GM23338 (cell line): ENCODE data around the gene TIMM10. TPM values are rescaled to one million over a fixed set of nuclear protein-coding genes. Genes with fewer than 3 reads are reported as not detected.

Experiments used
- ATAC-seq: fragments of 200-7000 bp; cut with Tn5 transposase; 3 replicates; pipeline ENCODE4 v1.9.1; 2020
- DNase-seq: peaks from one replicate; pipeline ENCODE4 v3.0.0-alpha.2; 2015; ENCODE audit warnings: low spot score
- H2AFZ ChIP-seq: fragments of 200-600 bp; sonication (generic); 2 replicates; pipeline ENCODE4 v1.8.0; 2016; ENCODE audit warnings: antibody characterized with exemption, mild to moderate bottlenecking, moderate library complexity
- H3F3A ChIP-seq: fragments of 200-600 bp; sonication (generic); replicated peaks from 2 replicates; pipeline ENCODE4 v1.8.0; 2017; ENCODE audit warnings: antibody characterized with exemption, mixed run types, low read depth
- H3K27ac ChIP-seq: fragments of 200-600 bp; sonication (generic); 2 replicates; pipeline ENCODE4 v1.6.1; 2016; ENCODE audit warnings: low read depth
- H3K27me3 ChIP-seq: fragments of 200-600 bp; sonication (generic); 2 replicates; pipeline ENCODE4 v1.8.0; 2016; ENCODE audit warnings: mild to moderate bottlenecking, mixed run types, moderate library complexity; ENCODE audit not compliant: insufficient read depth
- H3K36me3 ChIP-seq: fragments of 200-600 bp; sonication (generic); 2 replicates; pipeline ENCODE4 v1.8.0; 2016; ENCODE audit warnings: mild to moderate bottlenecking; ENCODE audit not compliant: insufficient read depth
- H3K4me1 ChIP-seq: fragments of 200-600 bp; sonication (generic); 2 replicates; pipeline ENCODE4 v1.8.0; 2016; ENCODE audit warnings: mild to moderate bottlenecking, moderate library complexity; ENCODE audit not compliant: insufficient read depth
- H3K4me2 ChIP-seq: fragments of 200-600 bp; sonication (generic); 2 replicates; pipeline ENCODE4 v1.7.1; 2017; ENCODE audit warnings: mixed run types
- H3K4me3 ChIP-seq: fragments of 200-600 bp; sonication (generic); 2 replicates; pipeline ENCODE4 v1.6.1; 2016; ENCODE audit warnings: mixed run types
- H3K79me2 ChIP-seq: fragments of 200-600 bp; sonication (generic); replicated peaks from 2 replicates; pipeline ENCODE4 v1.8.0; 2017; ENCODE audit warnings: mild to moderate bottlenecking; ENCODE audit not compliant: insufficient read depth
- H3K9me2 ChIP-seq: fragments of 200-600 bp; sonication (generic); 2 replicates; pipeline ENCODE4 v1.8.0; 2017; ENCODE audit not compliant: insufficient read depth
- H4K20me1 ChIP-seq: fragments of 200-600 bp; sonication (generic); replicated peaks from 2 replicates; pipeline ENCODE4 v1.8.0; 2017; ENCODE audit warnings: mild to moderate bottlenecking; ENCODE audit not compliant: insufficient read depth
- H3K27ac Mint-ChIP-seq: 2 replicates; pipeline ENCODE4 v1.8.0; 2020; ENCODE audit warnings: inconsistent platforms, mild to moderate bottlenecking, moderate library complexity, mixed read lengths
- H3K27me3 Mint-ChIP-seq: 3 replicates; pipeline ENCODE4 v1.8.0; 2022; ENCODE audit warnings: low read depth, mild to moderate bottlenecking, moderate library complexity, mixed read lengths, inconsistent platforms; ENCODE audit not compliant: insufficient read depth, poor library complexity
- H3K36me3 Mint-ChIP-seq: 3 replicates; pipeline ENCODE4 v1.8.0; 2021; ENCODE audit warnings: low read depth, mild to moderate bottlenecking, inconsistent platforms, moderate library complexity, mixed read lengths
- H3K4me1 Mint-ChIP-seq: 3 replicates; pipeline ENCODE4 v1.8.0; 2020; ENCODE audit warnings: mild to moderate bottlenecking, inconsistent platforms, mixed read lengths
- H3K4me3 Mint-ChIP-seq: 3 replicates; pipeline ENCODE4 v1.8.0; 2021; ENCODE audit warnings: moderate library complexity, mild to moderate bottlenecking, inconsistent platforms, mixed read lengths
- H3K9me3 Mint-ChIP-seq: 3 replicates; pipeline ENCODE4 v1.8.0; 2020; ENCODE audit warnings: moderate library complexity, mild to moderate bottlenecking, inconsistent platforms, mixed read lengths
- CREB1 ChIP-seq: fragments of 250-450 bp; sonication (Bioruptor Pico); IDR thresholded peaks from 2 replicates; pipeline ENCODE4 v1.5.0; 2020; ENCODE audit warnings: low read depth, mild to moderate bottlenecking, moderate library complexity
- EZH2 ChIP-seq: fragments of 200-600 bp; sonication (generic); IDR thresholded peaks from one replicate; pipeline ENCODE4 v1.8.0; 2017; ENCODE audit warnings: antibody characterized with exemption, mild to moderate bottlenecking, low read depth; ENCODE audit not compliant: unreplicated experiment
- EZH2phosphoT487 ChIP-seq: fragments of 200-600 bp; sonication (generic); IDR thresholded peaks from one replicate; pipeline ENCODE4 v1.8.1; 2018; ENCODE audit warnings: antibody characterized with exemption; ENCODE audit not compliant: unreplicated experiment
- JUNB ChIP-seq: IDR thresholded peaks from one replicate; pipeline ENCODE4 v1.6.1; 2016; ENCODE audit warnings: antibody characterized with exemption; ENCODE audit not compliant: unreplicated experiment
- NANOG ChIP-seq: IDR thresholded peaks from 2 replicates; pipeline ENCODE4 v1.6.1; 2016; ENCODE audit warnings: antibody characterized with exemption, borderline replicate concordance
- POLR2AphosphoS5 ChIP-seq: IDR thresholded peaks from 2 replicates; pipeline ENCODE4 v1.6.1; 2016; ENCODE audit warnings: antibody characterized with exemption, low read depth
- STAT1 ChIP-seq: IDR thresholded peaks from one replicate; pipeline ENCODE4 v1.6.1; 2016; ENCODE audit warnings: antibody characterized with exemption; ENCODE audit not compliant: unreplicated experiment
- ZNF331 ChIP-seq: fragments of 250-450 bp; sonication (Bioruptor Pico); IDR thresholded peaks from 2 replicates; pipeline ENCODE4 v1.5.0; 2020; ENCODE audit warnings: low read depth, mild to moderate bottlenecking, moderate library complexity
- ZNF462 ChIP-seq: fragments of 250-450 bp; sonication (Bioruptor Pico); IDR thresholded peaks from 2 replicates; pipeline ENCODE4 v1.5.0; 2020; ENCODE audit warnings: mild to moderate bottlenecking, moderate library complexity
- polyA plus RNA-seq: library from polyadenylated mRNA; unstranded; fragments of >200 nt; fragmentation: Nextera tagmentation; extraction: Ambion mirVana; gene quantifications from 2 replicates; pipeline ENCODE4 v1.2.1, GENCODE V29; 2016
- total RNA-seq: library from RNA; depleted of rRNA; stranded (reverse); fragments of >200 nt; shearing (Covaris generic); gene quantifications from 2 replicates; pipeline ENCODE4 v1.2.3, GENCODE V29; 2014
- TF ChIP-seq, protein P1 (sequence below): IDR thresholded peaks from one replicate; pipeline ENCODE4 v1.6.1; 2018; ENCODE audit warnings: antibody characterized with exemption; ENCODE audit not compliant: unreplicated experiment

TIMM10 gene
- total and polyA plus RNA-seq, 2 experiments from 2014 or later = 59.1 to 194 TPM

DNA sequence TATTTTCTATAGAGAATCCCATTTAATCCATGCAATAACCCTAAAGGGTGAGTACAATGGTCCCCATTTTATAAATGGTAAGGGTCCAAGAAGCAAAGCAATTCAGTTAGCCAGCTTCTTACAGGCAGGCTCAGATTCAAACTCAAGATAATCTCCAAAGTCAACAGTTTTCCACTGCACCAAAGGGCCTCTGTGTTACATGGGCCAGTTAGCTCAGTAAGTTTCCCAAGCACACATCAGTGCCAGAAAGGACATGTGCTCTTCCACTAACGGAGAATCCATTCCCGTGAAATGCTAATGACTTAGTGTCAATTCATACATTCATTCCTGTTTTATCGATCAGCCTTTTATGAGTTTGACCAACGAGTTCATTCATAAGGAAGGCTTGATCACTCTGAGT is 26.0 kb downstream of the TIMM10 start (continued):
- TF ChIP-seq, protein P1, sequence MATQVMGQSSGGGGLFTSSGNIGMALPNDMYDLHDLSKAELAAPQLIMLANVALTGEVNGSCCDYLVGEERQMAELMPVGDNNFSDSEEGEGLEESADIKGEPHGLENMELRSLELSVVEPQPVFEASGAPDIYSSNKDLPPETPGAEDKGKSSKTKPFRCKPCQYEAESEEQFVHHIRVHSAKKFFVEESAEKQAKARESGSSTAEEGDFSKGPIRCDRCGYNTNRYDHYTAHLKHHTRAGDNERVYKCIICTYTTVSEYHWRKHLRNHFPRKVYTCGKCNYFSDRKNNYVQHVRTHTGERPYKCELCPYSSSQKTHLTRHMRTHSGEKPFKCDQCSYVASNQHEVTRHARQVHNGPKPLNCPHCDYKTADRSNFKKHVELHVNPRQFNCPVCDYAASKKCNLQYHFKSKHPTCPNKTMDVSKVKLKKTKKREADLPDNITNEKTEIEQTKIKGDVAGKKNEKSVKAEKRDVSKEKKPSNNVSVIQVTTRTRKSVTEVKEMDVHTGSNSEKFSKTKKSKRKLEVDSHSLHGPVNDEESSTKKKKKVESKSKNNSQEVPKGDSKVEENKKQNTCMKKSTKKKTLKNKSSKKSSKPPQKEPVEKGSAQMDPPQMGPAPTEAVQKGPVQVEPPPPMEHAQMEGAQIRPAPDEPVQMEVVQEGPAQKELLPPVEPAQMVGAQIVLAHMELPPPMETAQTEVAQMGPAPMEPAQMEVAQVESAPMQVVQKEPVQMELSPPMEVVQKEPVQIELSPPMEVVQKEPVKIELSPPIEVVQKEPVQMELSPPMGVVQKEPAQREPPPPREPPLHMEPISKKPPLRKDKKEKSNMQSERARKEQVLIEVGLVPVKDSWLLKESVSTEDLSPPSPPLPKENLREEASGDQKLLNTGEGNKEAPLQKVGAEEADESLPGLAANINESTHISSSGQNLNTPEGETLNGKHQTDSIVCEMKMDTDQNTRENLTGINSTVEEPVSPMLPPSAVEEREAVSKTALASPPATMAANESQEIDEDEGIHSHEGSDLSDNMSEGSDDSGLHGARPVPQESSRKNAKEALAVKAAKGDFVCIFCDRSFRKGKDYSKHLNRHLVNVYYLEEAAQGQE = no peak
- TF ChIP-seq ZNF331 (CRISPR knock-in tag) (no peak), CREB1 (no peak), ZNF462 (CRISPR knock-in tag) (no peak), POLR2AphosphoS5 (no peak), EZH2 (no peak)

DNA sequence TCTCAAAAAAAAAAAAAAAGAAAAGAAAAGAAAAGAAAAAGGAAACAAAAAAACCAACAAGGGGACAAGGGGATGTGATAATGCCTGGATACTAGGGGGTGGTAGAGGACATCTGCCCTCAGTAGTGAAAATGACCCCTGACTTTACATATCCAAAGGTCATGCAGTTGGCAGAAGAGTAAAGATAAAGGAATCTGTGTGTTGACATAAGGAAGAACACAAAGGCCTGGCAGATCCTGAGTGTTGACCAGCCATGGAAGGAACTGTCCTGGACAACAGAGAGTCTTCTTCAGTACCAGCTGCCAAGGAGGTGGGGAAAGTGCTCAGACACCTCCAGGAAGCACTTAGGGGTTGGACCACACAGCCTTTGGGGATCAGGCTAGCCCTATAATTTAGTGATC is 27.7 kb downstream of the TIMM10 start:
- Histone ChIP-seq H3K4me2 (no peak overlapping the region), H4K20me1 (peaks cover 15% of the 10 kb centered on the region), H3K4me3 (no peak overlapping the region), H2AFZ (no peak overlapping the region), H3F3A (peaks cover 14% of the 10 kb centered on the region), H3K9me2 (no peaks in the 10 kb centered on the region), H3K27ac (no peak overlapping the region), H3K36me3 (no peaks in the 10 kb centered on the region), H3K79me2 (peaks cover 28% of the 10 kb centered on the region), H3K4me1 (peaks cover 31% of the 10 kb centered on the region), H3K27me3 (no peaks in the 10 kb centered on the region)
- Mint-ChIP-seq H3K36me3 (peaks cover 47% of the 10 kb centered on the region), H3K27ac (no peak overlapping the region), H3K27me3 (peaks cover 16% of the 10 kb centered on the region), H3K4me3 (no peak overlapping the region), H3K4me1 (peaks cover 43% of the 10 kb centered on the region), H3K9me3 (no peaks in the 10 kb centered on the region)
- DNase-seq (no peak), ATAC-seq (no peak)
- no peak for TF ChIP-seq POLR2AphosphoS5
- TF ChIP-seq CREB1 = no peak
- no peak for TF ChIP-seq EZH2phosphoT487
- TF ChIP-seq JUNB = no peak
- TF ChIP-seq STAT1 = no peak
- no peak for TF ChIP-seq NANOG
